SJCRH30 (cell line): ENCODE results near the gene CD302. TPM values are rescaled to one million over a fixed set of nuclear protein-coding genes. Genes with fewer than 3 reads are reported as not detected.

Experiments used
- total RNA-seq: library from RNA; depleted of rRNA; stranded (reverse); fragments of >200 nt; shearing (Covaris generic); gene quantifications from 2 replicates; pipeline ENCODE4 v1.2.3, GENCODE V29; 2014; rRNA removed

Gene CD302
- total RNA-seq, 1 experiment from 2014 or later: 1.8 TPM

Other genes with a start within 250 kb of the CD302 start
- 27.4 and 38.5 TPM in 2 replicates for gene BAZ2B, start 181.7 kb downstream of the CD302 start, total RNA-seq
- gene MARCHF7, start 85.7 kb downstream of the CD302 start, total RNA-seq: 116 and 121 TPM in 2 replicates
- not detected in 2 replicates for gene LY75, start 106.5 kb upstream of the CD302 start, total RNA-seq